GM21381 (cell line): ENCODE results near the gene KCNH1.

Experiments used
- ATAC-seq: cut with Tn5 transposase; IDR thresholded peaks from one replicate; pipeline ENCODE4 v1.9.1; 2021; ENCODE audit warnings: mild to moderate bottlenecking, moderate library complexity; ENCODE audit not compliant: unreplicated experiment

The KCNH1 gene

GRCh38 chr1:210657806-210658205 lies 476.1 kb downstream of the KCNH1 start:
- no peak for ATAC-seq

GRCh38 chr1:210655511-210655910 lies 478.4 kb downstream of the KCNH1 start:
- ATAC-seq, result no peak

GRCh38 chr1:210654176-210654981 lies 479.6 kb downstream of the KCNH1 start:
- ATAC-seq, result no peak

- no peak for ATAC-seq
These were observed 480.2 kb downstream of the KCNH1 start for GRCh38 chr1:210653771-210654170.

- ATAC-seq, result no peak
These were observed 481.5 kb downstream of the KCNH1 start for GRCh38 chr1:210652329-210652954.

GRCh38 chr1:210650403-210650802 lies 483.5 kb downstream of the KCNH1 start:
- no peak for ATAC-seq

GRCh38 chr1:210648588-210649269 lies 485.2 kb downstream of the KCNH1 start:
- ATAC-seq, result no peak

- ATAC-seq, result no peak
These were observed 486.3 kb downstream of the KCNH1 start for GRCh38 chr1:210647406-210648333.

- no peak for ATAC-seq
These were observed 487.7 kb downstream of the KCNH1 start for GRCh38 chr1:210646258-210646616.

GRCh38 chr1:210645582-210646257 lies 488.2 kb downstream of the KCNH1 start:
- no peak for ATAC-seq

GRCh38 chr1:210641582-210641981 lies 492.4 kb downstream of the KCNH1 start:
- ATAC-seq, result no peak

GRCh38 chr1:210635108-210635507 lies 498.8 kb downstream of the KCNH1 start:
- no peak for ATAC-seq

- ATAC-seq, result no peak
These were observed 500.3 kb downstream of the KCNH1 start for GRCh38 chr1:210633636-210634035.

GRCh38 chr1:210633140-210633539 lies 500.8 kb downstream of the KCNH1 start:
- ATAC-seq, result no peak

GRCh38 chr1:210631399-210631798 lies 502.5 kb downstream of the KCNH1 start:
- no peak for ATAC-seq

GRCh38 chr1:210629276-210629675 lies 504.7 kb downstream of the KCNH1 start:
- ATAC-seq, result no peak

GRCh38 chr1:210627755-210628154 lies 506.2 kb downstream of the KCNH1 start:
- ATAC-seq, result no peak
